NCI-H1417 (cell line): ENCODE results near the gene FBN3.
"Not testable (repeated sequence)": the region's sequence is repeated elsewhere in the genome, so short reads cannot be mapped to it uniquely, and the experiment has no call there.

Experiments used
- DNase-seq, 3 experiments: peaks; one replicate each; lab custom pipeline; 2025; lab: John Stamatoyannopoulos, UW

Gene FBN3

GRCh38 chr19:8056533-8056932, 92.9 kb downstream of the FBN3 start:
- DNase-seq, result no peak

- DNase-seq, result no peak
Measured at GRCh38 chr19:8054169-8054568, 95.2 kb downstream of the FBN3 start.

- no peak for DNase-seq
Measured at GRCh38 chr19:8052464-8052859, 96.9 kb downstream of the FBN3 start, which contains the start of gene CCL25. CCL25 (plus strand) TSS chr19:8052760; CDS start chr19:8053050, 290 bp downstream.

- DNase-seq, result peak; percentile 30 to 92 (median 75)
Measured at GRCh38 chr19:8050274-8051096, 98.9 kb downstream of the FBN3 start.

- peak in 1 of 3 experiments; percentile 9 for DNase-seq
Measured at GRCh38 chr19:8046569-8047165, 102.7 kb downstream of the FBN3 start.

GRCh38 chr19:8045872-8046568, 103.4 kb downstream of the FBN3 start:
- no peak for DNase-seq

- no peak for DNase-seq
Measured at GRCh38 chr19:8044018-8044417, 105.4 kb downstream of the FBN3 start.

GRCh38 chr19:8042900-8043299, 106.5 kb downstream of the FBN3 start:
- no peak for DNase-seq

- DNase-seq, result peak in 2 of 3 experiments; percentile 34 to 65
Measured at GRCh38 chr19:8041531-8041931, 107.9 kb downstream of the FBN3 start.

- DNase-seq, result no peak
Measured at GRCh38 chr19:8039231-8039630, 110.2 kb downstream of the FBN3 start.

GRCh38 chr19:8038815-8039214, 110.6 kb downstream of the FBN3 start:
- DNase-seq, result no peak

GRCh38 chr19:8036434-8037099, 112.8 kb downstream of the FBN3 start:
- peak in 2 of 3 experiments; percentile 58 to 73 for DNase-seq

- DNase-seq, result no peak
Measured at GRCh38 chr19:8034178-8034525, 115.2 kb downstream of the FBN3 start.

- DNase-seq, result not testable (repeated sequence)
Measured at GRCh38 chr19:8033287-8034177, 115.9 kb downstream of the FBN3 start.

- DNase-seq, result no peak
Measured at GRCh38 chr19:8030960-8031359, 118.4 kb downstream of the FBN3 start.

- no peak for DNase-seq
Measured at GRCh38 chr19:8028951-8029491, 120.4 kb downstream of the FBN3 start.

- DNase-seq, result no peak
Measured at GRCh38 chr19:8025316-8025715, 124.1 kb downstream of the FBN3 start.

- not testable (repeated sequence) for DNase-seq
Measured at GRCh38 chr19:8024256-8024655, 125.1 kb downstream of the FBN3 start.

GRCh38 chr19:8023371-8023770, 126.0 kb downstream of the FBN3 start:
- no peak for DNase-seq

GRCh38 chr19:8022275-8022674, 127.1 kb downstream of the FBN3 start:
- DNase-seq, result no peak

- DNase-seq, result no peak
Measured at GRCh38 chr19:8021374-8021773, 128.0 kb downstream of the FBN3 start.
